Esophagus mucosa (tissue), 1 donor: Measurements from ENCODE around the gene SPIRE2. TPM values are rescaled to one million over a fixed set of nuclear protein-coding genes. Genes with fewer than 3 reads are reported as not detected.
"Not testable (repeated sequence)": the region's sequence is repeated elsewhere in the genome, so short reads cannot be mapped to it uniquely, and the experiment has no call there.

Source experiments
- ATAC-seq: fragments of 200-7000 bp; cut with Tn5 transposase; one replicate; pipeline ENCODE4 v1.9.1; 2020
- total RNA-seq: library from RNA; stranded (reverse); gene quantifications from one replicate; pipeline ENCODE4 v1.2.4, GENCODE V29; 2023
- donor health status: DM: yes; HTN: yes; CAD: no.

The SPIRE2 gene
- total RNA-seq, 1 donor from 2014 or later: 3.9 TPM

DNA sequence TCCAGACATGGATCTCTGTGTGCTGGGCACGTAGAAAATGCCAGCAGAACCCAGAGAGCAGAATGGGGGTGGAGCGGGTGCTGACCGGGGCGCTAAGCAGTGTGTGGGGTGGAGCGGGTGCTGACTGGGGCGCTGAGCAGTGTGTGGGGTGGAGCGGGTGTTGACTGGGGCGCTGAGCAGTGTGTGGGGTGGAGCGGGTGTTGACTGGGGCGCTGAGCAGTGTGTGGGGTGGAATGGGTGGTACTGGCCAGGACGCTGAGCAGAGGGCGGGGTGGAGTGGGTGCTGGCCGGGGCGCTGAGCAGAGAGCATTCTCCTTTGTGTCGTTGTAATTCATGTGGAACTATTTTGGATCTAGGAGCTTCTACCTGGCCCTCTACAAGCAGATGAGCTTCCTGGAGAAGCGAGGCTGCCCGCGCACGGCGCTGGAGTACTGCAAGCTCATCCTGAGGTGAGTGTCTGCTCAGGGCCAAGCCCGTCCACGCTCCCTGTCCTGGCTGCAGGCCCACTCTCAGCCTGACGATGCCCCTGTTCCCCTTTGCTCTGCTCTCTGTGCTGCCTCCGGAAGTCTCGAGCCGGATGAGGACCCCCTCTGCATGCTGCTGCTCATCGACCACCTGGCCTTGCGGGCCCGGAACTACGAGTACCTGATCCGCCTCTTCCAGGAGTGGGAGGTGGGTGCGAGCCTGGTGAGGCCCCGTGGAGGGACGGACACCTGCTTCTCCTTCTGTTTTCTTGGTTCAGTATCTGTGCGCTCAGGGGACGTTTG is 70.1 kb downstream of the SPIRE2 start:
- ATAC-seq: peak; percentile 85

DNA sequence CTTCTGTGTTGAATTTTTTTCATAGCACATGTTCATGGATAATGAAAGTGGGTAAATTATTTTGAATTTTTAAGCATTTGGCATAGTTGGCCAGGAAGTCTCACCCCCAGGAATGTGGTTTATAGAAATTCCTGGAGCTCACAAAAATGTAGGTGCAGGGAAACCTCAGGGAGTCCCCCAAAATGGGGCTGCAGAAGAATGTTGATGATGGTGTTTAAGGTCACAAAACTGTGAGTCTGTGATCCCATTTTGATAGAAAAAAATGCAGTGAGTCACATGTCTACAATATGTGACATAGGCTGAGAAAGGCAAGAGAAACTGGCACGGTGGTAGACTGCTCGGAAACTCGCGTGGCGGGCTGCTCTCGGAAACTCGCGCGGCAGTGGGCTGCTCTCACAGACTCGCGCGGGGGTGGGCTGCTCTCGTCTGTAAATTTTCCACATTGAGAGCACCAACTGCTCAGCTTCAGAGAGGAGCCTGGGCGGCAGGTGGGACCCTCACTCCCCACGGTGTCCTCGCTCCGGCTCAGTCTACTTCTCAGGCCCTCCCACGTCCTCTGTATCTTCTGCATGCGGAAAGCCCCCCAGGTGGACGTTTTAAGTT is 71.7 kb downstream of the SPIRE2 start:
- ATAC-seq: no peak

DNA sequence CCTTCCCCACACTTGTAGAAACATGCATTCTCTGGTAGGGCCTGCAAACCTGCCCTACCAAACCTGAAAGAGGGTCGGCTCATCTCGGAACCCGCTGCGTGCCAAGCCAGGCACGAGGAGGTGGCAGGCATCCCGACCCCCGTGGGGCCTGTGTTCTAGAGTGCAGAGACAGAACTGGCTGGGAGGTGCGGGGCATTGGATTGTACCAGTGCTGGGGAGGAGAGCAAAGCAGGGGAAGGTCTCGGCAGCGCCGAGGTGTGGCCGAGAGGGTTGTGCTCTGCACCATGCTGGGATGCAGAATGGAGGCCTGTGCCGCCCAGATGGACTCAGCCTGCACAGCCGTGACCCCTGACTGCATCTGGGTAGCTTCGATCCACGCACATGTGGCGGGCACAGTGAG is 72.6 kb downstream of the SPIRE2 start:
- no peak for ATAC-seq

DNA sequence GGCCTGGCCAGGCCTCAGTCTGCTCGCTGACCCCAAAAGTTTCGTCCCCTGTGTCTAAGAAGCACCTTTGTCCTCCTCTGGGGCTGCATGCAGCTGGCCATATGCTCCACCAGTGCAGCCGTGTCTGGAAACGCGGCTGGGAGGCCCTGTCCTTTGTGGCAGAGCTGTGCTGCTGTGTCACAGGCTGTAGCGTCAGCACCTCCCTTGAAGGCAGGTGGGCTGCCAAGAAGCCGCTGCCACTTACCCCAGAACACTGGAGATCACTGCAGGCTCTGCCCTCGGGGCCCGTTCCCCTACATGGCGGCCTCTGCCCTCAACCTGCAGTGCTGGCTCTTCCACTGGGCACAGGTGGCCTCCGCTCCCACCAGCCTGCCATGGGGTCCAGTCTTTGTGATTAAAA is 74.7 kb downstream of the SPIRE2 start:
- ATAC-seq: no peak

DNA sequence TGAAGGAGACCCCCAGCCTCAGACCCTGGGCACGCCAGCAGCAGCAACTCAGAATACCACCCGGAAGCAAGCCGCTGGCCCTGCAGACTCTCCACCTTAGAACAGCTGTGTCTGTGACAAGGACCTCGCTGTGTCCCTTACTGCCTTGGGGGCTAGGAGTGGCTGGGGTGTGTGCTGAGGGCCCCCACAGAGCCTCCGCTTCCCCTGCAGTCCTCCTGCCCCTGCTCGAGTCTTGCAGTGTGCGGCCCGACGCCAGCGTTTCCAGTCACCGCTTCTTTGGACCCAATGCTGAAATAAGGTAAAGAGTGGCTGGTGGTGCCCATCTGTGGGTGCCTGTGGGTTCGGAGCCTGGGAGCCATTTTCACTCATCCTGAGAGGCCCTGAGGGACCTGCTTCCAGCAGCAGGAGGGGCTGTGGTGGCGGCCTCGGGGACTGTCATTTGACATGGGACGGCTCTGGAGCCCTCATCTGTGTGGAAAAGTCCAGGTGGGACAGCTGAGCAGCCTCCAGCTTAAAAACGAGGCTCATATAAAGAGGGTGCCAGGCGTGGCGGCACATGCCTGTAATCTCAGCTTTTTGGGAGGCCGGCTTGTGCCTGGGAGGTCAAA is 75.7 kb downstream of the SPIRE2 start:
- ATAC-seq: no peak

DNA sequence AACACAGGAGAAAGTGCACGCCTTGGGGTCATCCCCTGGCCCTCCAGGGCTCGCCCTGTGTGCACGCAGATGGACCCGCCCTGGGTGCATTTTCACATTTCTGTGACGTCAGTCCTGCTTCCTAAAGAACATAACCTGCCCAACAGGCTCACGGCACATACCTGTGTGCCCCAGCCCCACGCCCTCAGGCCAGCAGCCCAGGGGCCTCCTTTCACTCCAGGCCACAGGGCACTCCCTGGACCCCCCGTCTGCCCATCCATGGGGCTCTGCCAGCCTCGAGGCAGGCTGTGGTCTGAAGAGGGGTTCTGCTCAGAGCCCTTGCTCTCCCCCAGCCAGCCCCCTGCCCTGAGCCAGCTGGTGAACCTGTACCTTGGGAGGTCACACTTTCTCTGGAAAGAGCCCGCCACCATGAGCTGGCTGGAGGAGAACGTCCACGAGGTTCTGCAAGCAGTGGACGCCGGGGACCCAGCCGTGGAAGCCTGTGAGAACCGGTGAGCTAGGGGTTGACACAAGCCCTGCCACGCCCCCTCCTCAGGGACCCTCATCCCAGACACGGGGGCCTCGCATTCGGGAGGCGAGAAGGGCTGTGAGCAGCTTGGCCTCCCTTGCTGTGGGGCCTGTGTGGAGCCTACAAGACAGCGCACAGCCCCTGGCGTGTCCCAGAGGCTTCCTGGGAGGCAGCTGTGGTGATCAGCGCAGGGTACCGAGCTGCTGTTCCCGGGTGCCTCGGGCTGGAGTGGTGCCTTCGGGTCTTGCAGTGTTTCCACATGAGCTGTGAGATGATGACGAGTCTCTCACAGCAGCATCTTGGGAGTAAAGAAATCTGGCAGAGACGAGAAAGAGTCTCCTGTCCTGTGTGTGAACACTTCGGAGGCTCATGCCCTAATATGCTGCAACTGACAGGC is 76.6 kb downstream of the SPIRE2 start:
- peak; percentile 88 for ATAC-seq

DNA sequence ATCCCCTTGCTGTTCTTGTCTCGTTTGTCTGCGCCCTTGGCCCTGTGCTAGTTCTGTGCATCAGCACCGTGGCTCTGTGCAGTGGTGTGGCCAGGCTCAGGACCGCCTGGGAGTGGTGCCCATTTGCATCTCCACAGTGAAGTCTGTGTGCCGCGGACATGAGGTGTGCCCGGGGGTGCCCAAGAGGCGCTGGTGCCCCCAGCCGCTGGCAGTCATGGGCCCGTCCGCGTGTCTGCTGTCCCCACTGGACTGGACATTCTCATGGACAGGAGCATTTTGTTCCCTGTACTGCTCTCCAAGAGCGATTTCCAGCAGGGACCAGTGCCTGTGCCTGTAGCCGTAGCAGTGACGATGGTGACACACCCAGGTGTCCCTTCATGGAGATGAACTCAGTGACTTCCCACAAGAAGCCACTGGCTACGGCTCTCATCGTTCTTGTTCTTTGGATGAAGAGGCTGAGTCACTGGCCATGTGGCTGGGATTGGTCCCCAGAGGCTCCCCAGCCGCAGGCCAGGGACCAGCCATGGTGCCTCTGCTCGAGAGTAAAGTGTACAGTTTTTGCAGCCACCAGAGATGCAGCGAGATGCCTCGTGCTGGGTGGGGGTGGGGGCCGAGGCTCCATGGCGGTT is 77.3 kb downstream of the SPIRE2 start:
- ATAC-seq: peak; percentile 40

DNA sequence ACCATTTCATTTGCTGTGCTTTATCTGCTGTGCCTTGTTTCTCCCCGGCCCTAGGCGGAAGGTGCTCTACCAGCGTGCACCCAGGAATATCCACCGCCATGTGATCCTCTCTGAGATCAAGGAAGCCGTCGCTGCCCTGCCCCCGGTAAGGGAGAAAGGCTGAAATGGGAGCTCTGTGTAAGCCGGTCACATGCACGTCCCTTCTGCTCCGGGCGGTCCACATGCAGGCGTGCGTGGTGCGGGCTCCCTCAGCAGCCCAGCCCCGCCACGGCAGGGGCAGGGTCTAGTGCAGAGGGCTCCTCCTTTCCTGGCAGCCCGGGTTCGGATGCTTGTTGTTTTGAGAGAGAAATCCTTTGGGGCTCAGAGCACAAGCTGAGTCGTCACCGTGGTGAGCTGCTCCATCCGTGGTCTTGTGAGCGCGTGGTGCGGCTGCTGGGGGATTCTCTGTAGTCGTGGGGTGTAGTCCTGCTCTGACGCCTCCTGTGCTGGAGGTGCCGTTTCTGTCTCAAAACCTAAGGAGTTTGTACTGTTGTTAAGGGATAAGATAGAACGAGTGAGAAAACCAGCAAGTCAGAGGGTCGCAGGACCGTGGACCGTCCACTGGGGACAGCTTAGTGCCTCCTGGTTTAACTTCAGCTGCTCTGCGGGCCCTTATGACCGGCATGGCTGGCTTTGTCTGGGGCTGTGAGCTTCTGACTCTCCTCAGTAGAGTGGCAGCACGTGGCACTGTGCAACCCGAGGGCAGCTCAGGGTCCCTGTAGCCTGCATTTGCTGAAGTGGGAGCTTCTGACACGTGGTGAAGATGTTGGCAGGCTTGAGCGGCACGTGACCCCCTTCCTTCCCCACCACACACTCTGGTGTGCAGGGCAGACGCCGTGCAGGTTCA is 78.1 kb downstream of the SPIRE2 start:
- no peak for ATAC-seq

DNA sequence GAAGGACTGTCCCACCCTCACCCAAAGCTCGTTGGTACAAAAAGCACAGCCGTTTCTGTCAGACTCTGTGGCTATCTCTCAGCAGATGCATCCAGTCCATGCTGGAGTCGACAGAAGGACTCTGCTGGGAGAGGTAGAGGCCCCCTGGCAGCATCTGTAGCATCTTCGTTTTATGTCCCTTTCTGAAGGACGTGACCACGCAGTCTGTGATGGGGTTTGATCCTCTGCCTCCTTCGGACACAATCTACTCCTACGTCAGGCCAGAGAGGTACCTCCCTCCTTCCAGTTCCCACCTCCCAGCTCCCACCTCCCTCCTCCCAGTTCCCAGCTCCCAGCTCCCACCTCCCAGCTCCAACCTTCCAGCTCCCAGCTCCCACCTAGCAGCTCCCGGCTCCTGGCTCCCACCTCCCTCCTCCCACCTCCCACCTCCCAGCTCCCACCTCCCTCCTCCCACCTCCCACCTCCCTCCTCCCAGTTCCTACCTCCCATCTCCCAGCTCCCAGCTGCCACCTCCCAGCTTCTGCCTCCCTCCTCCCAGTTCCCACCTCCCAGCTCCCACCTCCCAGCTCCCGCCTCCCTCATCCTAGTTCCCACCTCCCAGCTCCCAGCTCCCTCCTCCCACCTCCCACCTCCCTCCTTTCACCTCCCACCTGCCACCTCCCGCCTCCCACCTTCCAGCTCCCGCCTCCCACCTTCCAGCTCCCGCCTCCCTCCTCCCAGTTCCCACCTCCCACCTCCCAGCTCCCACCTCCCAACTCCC is 79.0 kb downstream of the SPIRE2 start:
- ATAC-seq: no peak

DNA sequence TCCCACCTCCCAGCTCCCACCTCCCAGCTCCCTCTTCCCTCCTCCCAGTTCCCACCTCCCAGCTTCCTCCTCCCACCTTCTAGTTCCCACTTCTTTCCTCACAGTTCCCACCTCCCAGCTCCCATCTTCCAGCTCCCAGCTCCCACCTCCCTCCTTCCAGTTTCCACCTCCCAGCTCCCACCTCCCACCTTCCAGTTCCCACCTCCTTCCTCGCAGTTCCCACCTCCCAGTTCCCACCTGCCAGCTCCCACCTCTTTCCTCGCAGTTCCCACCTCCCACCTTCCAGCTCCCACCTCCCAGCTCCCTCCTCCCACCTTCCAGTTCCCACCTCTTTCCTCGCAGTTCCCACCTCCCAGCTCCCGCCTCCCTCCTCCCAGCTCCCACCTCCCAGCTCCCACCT is 80.0 kb downstream of the SPIRE2 start:
- ATAC-seq: no peak

DNA sequence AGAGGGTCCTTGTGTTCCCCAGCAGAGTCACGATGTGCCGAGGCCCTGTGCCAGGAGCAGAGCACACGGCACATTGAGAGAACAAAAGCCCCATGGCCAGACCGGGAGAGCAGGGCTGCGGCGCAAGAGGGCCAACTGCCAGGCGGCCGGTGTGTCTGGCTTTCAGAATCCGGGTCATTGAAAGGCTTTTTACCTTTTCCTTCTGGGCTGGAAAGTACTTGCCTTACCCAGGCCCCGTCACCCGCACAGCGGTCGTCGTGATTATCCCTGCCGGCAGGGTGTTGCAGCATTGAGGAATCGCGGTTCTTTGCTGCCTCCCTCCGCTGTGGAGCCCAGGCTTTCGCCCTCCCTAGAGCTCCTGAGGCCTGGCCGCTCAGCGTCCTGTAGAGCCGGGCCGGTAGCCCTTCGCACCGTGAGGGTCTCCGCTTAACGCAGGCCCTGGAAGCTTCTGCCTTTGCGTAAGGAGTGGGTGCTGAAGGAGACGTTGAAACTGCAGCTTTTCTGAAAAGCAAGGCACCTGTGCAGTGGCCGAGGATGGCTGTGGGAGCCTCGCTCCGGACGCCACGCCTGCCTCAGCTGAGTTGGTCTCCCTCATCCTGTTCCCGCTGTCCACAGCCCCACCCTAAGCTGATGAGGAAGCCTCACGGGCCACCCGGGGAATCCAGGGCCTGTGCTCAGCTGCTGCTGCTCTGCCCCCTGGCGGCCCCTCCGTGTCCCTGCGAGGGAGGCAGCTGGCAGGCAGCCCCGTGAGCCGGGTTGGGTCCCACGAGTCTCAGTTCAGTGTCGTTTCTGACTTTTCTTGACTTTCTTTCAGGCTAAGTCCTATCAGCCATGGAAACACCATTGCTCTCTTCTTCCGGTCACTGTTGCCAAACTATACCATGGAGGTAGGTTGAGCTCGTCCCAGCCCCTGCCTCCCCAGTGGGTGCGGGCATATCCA is 81.8 kb downstream of the SPIRE2 start:
- ATAC-seq: peak; percentile 85

DNA sequence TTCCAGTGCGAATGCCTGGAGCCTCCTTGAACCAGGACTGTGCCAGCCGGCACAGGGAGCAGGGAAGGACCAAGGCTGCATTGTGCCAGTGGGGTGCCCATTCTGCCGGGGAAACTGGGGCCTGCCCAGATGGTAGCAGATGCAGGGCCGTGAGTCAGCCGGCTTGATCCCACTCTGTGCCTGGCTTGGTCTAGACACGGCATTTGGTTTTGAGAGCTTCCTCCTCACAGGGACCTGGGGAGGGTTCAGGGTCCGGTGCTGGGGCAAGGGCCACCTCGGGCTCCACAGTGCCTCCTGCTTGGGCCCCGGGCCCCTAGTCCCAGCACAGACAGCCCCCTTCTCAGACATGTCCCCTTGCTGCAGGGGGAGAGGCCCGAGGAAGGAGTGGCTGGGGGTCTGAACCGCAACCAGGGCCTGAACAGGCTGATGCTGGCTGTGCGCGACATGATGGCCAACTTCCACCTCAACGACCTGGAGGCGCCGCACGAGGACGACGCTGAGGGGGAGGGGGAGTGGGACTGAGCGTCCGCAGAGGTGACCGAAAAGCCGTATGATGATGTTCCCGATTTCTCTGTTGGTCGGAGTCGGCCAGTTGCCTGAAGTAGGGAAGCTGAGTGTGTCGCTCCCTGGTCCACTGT is 82.6 kb downstream of the SPIRE2 start:
- ATAC-seq: peak; percentile 2

DNA sequence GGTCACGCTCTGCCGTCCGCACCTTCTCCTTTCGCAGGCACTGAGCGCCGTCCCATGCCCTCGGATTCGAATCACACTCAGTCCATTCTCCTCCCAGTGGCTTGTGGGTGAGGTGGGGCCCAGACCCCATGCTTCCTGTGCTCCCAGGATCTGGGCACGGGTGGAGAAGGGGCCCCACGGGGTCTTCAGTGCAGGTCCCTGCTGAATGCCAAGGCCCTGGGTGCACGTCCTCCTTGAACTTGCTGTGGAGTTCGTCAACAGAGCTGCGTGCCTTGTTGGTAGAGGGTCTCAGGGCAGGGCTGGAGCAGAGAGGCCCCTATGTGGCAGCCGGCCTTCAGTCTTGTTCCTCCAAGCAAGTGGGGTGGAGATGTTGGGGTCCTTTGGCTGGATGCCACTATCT is 83.1 kb downstream of the SPIRE2 start:
- ATAC-seq: no peak

DNA sequence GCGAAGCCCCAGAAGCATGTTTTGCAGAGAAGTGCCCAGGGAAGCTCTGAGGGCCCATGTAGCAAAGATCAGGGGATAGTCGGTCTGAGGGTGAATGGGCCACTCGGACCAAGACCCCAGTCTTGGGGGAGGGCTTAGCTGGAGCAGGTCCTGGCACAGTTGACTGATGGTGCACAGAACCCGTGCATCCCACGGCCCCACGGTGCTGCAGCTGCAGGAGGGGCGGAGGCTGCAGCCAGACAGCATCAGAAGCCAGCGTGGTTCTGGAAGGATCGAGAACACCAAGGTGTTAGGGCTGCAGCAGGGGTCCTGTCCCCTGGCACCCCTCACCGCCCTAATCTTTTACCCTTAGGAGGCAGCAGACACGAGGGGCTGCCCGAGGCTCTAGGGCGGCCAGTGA is 83.9 kb downstream of the SPIRE2 start:
- no peak for ATAC-seq

DNA sequence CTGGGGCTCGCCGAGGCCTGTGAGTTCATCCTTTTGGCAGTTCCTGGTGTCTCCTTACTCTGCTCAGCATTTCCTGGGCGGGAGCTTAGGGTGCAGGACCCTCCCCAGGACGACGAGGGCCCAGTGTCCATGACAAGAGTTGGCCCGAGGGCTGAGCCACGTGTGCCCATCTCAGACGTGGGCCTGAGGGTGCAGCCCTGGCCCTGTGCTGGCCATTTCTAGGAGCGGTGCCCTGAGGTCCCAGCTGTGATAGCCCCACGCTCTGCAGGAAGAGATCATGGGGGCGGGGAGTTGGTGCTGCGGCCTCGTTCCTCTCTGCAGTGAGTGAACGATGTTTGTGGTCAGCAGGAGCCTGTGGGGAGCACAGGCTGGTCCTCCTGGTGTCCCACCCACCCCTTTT is 84.4 kb downstream of the SPIRE2 start:
- no peak for ATAC-seq

DNA sequence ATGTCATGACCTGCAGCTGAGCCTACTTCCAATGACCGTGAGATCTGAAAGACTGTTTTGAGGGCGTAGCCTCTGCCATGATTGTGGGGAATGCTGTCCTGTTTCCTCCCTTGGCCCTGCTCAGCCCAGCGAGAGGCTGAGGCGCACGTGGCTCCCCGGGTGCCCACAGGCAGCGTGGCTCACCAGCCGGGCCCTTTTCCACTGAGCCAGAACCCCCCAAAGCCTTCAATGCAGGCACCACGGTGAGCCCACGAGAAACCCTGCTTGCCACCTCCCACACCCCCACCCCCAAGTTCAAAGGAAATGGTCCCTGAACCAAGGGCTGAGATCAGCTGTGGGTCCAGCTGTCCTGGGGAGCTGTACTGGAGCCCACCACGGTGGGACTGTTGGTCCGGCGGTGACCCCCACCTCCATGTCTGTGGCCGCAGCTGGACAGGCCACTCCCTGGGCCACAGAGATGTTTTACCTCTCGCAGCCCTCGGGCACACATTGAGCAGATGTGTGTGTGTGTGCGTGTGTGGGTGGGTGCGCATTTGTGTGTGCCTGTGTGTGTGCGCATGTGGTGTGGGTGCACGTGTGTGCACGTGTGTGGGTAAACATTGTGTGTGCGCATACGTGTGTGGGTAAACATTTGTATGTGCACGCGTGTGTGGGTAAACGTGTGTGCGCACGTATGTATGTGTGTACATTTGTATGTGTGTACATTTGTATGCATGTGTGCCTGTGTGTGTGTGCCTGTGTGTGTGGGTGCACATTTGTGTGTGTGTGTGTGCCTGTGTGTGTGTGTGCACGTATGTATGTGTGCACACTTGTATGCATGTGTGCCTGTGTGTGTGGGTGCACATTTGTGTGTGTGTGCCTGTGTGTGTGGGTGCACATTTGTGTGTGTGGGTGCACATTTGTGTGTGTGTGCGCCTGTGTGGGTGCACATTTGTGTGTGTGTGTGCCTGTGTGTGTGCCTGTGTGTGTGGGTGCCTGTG is 85.4 kb downstream of the SPIRE2 start:
- ATAC-seq: no peak

DNA sequence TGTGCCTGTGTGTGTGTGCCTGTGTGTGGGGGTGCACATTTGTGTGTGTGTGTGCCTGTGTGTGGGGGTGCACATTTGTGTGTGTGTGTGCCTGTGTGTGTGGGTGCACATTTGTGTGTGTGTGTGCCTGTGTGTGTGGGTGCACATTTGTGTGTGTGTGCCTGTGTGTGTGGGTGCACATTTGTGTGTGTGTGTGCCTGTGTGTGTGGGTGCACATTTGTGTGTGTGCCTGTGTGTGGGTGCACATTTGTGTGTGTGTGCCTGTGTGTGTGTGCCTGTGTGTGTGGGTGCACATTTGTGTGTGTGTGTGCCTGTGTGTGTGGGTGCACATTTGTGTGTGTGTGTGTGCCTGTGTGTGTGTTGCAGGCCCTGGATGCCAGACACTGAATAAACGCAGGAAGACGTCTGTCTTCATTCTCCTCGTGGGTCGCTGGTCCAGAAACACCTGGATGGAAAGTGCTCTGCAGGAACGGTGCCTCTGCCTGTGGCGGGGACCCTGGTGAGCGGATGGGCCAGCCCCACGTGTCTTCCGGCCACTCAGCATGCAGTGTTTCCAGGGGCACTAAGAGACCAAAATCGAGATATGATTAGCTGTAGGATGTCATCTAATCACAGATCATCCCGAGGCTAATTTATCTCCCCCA is 86.5 kb downstream of the SPIRE2 start:
- ATAC-seq: not testable (repeated sequence)
